Neural progenitor cell (in vitro differentiated cells): ENCODE data around the gene CLDN16. TPM values are rescaled to one million over a fixed set of nuclear protein-coding genes. Genes with fewer than 3 reads are reported as not detected.

Experiments
- DNase-seq: peaks from one replicate; pipeline ENCODE4 v3.0.0-alpha.2; 2016; ENCODE audit warnings: low spot score
- H2AFZ ChIP-seq: fragments of 200-600 bp; sonication (generic); replicated peaks from 2 replicates; pipeline ENCODE4 v1.6.1; 2016; ENCODE audit warnings: antibody characterized with exemption
- H3F3A ChIP-seq: fragments of 200-600 bp; sonication (generic); 2 replicates; pipeline ENCODE4 v1.6.1; 2016; ENCODE audit warnings: antibody characterized with exemption, low read depth
- H3K27ac ChIP-seq: fragments of 200-600 bp; sonication (generic); 2 replicates; pipeline ENCODE4 v1.5.1; 2016; ENCODE audit warnings: mild to moderate bottlenecking
- H3K27me3 ChIP-seq: fragments of 200-600 bp; sonication (generic); 2 replicates; pipeline ENCODE4 v1.6.1; 2016; ENCODE audit warnings: mild to moderate bottlenecking, moderate library complexity
- H3K36me3 ChIP-seq: fragments of 200-600 bp; sonication (generic); 2 replicates; pipeline ENCODE4 v1.5.1; 2016
- H3K4me1 ChIP-seq: fragments of 200-600 bp; sonication (generic); 2 replicates; pipeline ENCODE4 v1.6.1; 2016; ENCODE audit warnings: mixed run types
- H3K4me2 ChIP-seq: fragments of 200-600 bp; sonication (generic); 2 replicates; pipeline ENCODE4 v1.6.1; 2016
- H3K4me3 ChIP-seq: fragments of 200-600 bp; sonication (generic); 2 replicates; pipeline ENCODE4 v1.5.1; 2016
- H3K79me2 ChIP-seq: fragments of 200-600 bp; sonication (generic); 2 replicates; pipeline ENCODE4 v1.6.1; 2016; ENCODE audit warnings: low read depth
- H3K9ac ChIP-seq: fragments of 200-600 bp; sonication (generic); 2 replicates; pipeline ENCODE4 v1.6.1; 2016
- H3K9me3 ChIP-seq: fragments of 200-600 bp; sonication (generic); 2 replicates; pipeline ENCODE4 v1.5.1; 2016; ENCODE audit warnings: low read depth
- H4K20me1 ChIP-seq: fragments of 200-600 bp; sonication (generic); 2 replicates; pipeline ENCODE4 v1.6.1; 2016; ENCODE audit warnings: low read depth
- H3K27ac Mint-ChIP-seq: 3 replicates; pipeline ENCODE4 v1.8.0; 2021; ENCODE audit warnings: mixed read lengths
- H3K27me3 Mint-ChIP-seq: 2 replicates; pipeline ENCODE4 v1.8.0; 2022; ENCODE audit warnings: low read depth, mild to moderate bottlenecking, inconsistent platforms, moderate library complexity, mixed read lengths; ENCODE audit not compliant: insufficient read depth
- H3K36me3 Mint-ChIP-seq: 3 replicates; pipeline ENCODE4 v1.8.0; 2021; ENCODE audit warnings: mixed read lengths
- H3K4me1 Mint-ChIP-seq: 3 replicates; pipeline ENCODE4 v1.8.0; 2021; ENCODE audit warnings: mixed read lengths
- H3K4me3 Mint-ChIP-seq: 3 replicates; pipeline ENCODE4 v1.8.0; 2021; ENCODE audit warnings: mild to moderate bottlenecking, moderate library complexity, mixed read lengths
- H3K9me3 Mint-ChIP-seq: 3 replicates; pipeline ENCODE4 v1.8.0; 2020; ENCODE audit warnings: mixed read lengths
- EZH2 ChIP-seq: fragments of 200-600 bp; sonication (generic); IDR thresholded peaks from 2 replicates; pipeline ENCODE4 v1.6.1; 2017; ENCODE audit warnings: antibody characterized with exemption, mild to moderate bottlenecking, moderate library complexity
- EZH2phosphoT487 ChIP-seq: fragments of 200-600 bp; sonication (generic); IDR thresholded peaks from 2 replicates; pipeline ENCODE4 v1.6.1; 2017; ENCODE audit warnings: antibody characterized with exemption
- total RNA-seq: library from RNA; depleted of rRNA; stranded (reverse); fragments of >200 nt; gene quantifications from 2 replicates; pipeline ENCODE4 v1.2.3, GENCODE V29; 2015; ENCODE audit warnings: low replicate concordance
- TF ChIP-seq, protein P1 (sequence below): fragments of 200-600 bp; sonication (generic); IDR thresholded peaks from 2 replicates; pipeline ENCODE4 v1.5.1; 2017; ENCODE audit warnings: antibody characterized with exemption, mild to moderate bottlenecking

Gene CLDN16
- total RNA-seq, 1 donor from 2014 or later: not detected

- no peak for DNase-seq
- no peaks in the 10 kb centered on the region for H3K79me2 ChIP-seq
- H3K4me1 ChIP-seq: no peaks in the 10 kb centered on the region
- H2AFZ ChIP-seq: peak overlapping the region; percentile 20
- no peak overlapping the region for H3K27ac Mint-ChIP-seq
- H3K4me2 ChIP-seq: no peak overlapping the region
- no peak overlapping the region for H3K4me3 Mint-ChIP-seq
- H3K4me3 ChIP-seq: no peak overlapping the region
- H3K4me1 Mint-ChIP-seq: no peaks in the 10 kb centered on the region
- no peaks in the 10 kb centered on the region for H3K9me3 ChIP-seq
- H3K9ac ChIP-seq: no peak overlapping the region
- H3K9me3 Mint-ChIP-seq: no peaks in the 10 kb centered on the region
- H3F3A ChIP-seq: no peaks in the 10 kb centered on the region
- TF ChIP-seq EZH2 (no peak), EZH2phosphoT487 (no peak)
- TF ChIP-seq, protein P1, sequence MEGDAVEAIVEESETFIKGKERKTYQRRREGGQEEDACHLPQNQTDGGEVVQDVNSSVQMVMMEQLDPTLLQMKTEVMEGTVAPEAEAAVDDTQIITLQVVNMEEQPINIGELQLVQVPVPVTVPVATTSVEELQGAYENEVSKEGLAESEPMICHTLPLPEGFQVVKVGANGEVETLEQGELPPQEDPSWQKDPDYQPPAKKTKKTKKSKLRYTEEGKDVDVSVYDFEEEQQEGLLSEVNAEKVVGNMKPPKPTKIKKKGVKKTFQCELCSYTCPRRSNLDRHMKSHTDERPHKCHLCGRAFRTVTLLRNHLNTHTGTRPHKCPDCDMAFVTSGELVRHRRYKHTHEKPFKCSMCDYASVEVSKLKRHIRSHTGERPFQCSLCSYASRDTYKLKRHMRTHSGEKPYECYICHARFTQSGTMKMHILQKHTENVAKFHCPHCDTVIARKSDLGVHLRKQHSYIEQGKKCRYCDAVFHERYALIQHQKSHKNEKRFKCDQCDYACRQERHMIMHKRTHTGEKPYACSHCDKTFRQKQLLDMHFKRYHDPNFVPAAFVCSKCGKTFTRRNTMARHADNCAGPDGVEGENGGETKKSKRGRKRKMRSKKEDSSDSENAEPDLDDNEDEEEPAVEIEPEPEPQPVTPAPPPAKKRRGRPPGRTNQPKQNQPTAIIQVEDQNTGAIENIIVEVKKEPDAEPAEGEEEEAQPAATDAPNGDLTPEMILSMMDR: no peak
- H3K36me3 Mint-ChIP-seq: no peaks in the 10 kb centered on the region
- H3K27ac ChIP-seq: no peak overlapping the region
- no peaks in the 10 kb centered on the region for H3K36me3 ChIP-seq
- H4K20me1 ChIP-seq: no peaks in the 10 kb centered on the region
- H3K27me3 ChIP-seq: no peaks in the 10 kb centered on the region
- H3K27me3 Mint-ChIP-seq: no peaks in the 10 kb centered on the region
Measured at GRCh38 chr3:190446573-190447279, 58.8 kb downstream of the CLDN16 start.

DNA sequence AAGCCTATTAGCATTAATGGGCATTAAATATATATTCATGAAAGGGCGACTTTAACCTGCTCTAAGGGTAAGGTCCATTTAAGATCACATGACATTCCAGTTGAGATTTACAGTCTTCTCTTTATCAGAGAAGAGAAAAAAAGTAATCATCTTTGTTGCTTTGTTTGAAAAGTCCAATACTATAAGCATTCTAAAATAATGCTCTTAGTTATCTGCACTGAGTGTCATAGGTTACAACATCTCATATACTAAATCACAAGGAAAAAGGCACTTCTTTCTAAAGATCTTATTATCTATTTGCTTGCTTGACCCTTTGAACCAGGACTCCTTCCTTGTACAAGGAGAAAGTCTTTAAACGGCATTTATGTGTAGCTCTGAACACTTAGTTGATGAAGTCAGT, 60.3 kb downstream of the CLDN16 start:
- Histone ChIP-seq H3K36me3 (no peaks in the 10 kb centered on the region), H4K20me1 (no peaks in the 10 kb centered on the region), H3K27me3 (no peaks in the 10 kb centered on the region), H3F3A (no peaks in the 10 kb centered on the region), H3K4me3 (no peak overlapping the region), H3K9me3 (no peaks in the 10 kb centered on the region), H3K9ac (no peak overlapping the region), H3K79me2 (no peaks in the 10 kb centered on the region), H3K4me1 (no peaks in the 10 kb centered on the region), H3K27ac (no peak overlapping the region), H3K4me2 (no peak overlapping the region), H2AFZ (no peak overlapping the region)
- Mint-ChIP-seq H3K27me3 (no peaks in the 10 kb centered on the region), H3K4me3 (no peak overlapping the region), H3K9me3 (no peaks in the 10 kb centered on the region), H3K36me3 (no peaks in the 10 kb centered on the region), H3K4me1 (no peaks in the 10 kb centered on the region), H3K27ac (no peak overlapping the region)
- no peak for TF ChIP-seq EZH2
- TF ChIP-seq EZH2phosphoT487: no peak
- TF ChIP-seq, protein P1: no peak
- DNase-seq: no peak

GRCh38 chr3:190449801-190450200, 61.8 kb downstream of the CLDN16 start, which contains the start of gene TMEM207:
Gene TMEM207 (minus strand): TSS chr3:190449901. CDS start chr3:190449809, 92 bp downstream.
- Histone ChIP-seq H3K36me3 (no peaks in the 10 kb centered on the region), H3K4me3 (no peak within 1 kb of the TSS), H3K9ac (no peak within 1 kb of the TSS), H3F3A (no peaks in the 10 kb centered on the region), H3K4me2 (no peak within 1 kb of the TSS), H3K9me3 (no peaks in the 10 kb centered on the region), H3K27me3 (no peaks in the 10 kb centered on the region), H2AFZ (no peak within 1 kb of the TSS), H3K4me1 (no peaks in the 10 kb centered on the region), H3K79me2 (no peaks in the 10 kb centered on the region), H3K27ac (no peak within 1 kb of the TSS), H4K20me1 (no peaks in the 10 kb centered on the region)
- Mint-ChIP-seq H3K27ac (no peak within 1 kb of the TSS), H3K36me3 (no peaks in the 10 kb centered on the region), H3K4me3 (no peak within 1 kb of the TSS), H3K9me3 (no peaks in the 10 kb centered on the region), H3K4me1 (no peaks in the 10 kb centered on the region), H3K27me3 (no peaks in the 10 kb centered on the region)
- TF ChIP-seq EZH2 (no peak), EZH2phosphoT487 (no peak)
- TF ChIP-seq, protein P1: no peak
- DNase-seq: no peak
